HepG2 (cell line): ENCODE measurements around the gene TMIGD2. TPM values are rescaled to one million over a fixed set of nuclear protein-coding genes. Genes with fewer than 3 reads are reported as not detected.

Experiments used
- ATAC-seq: fragments of 200-7000 bp; cut with Tn5 transposase; 3 replicates; pipeline ENCODE4 v1.9.1; 2020; ENCODE audit warnings: mild to moderate bottlenecking, moderate library complexity
- BruUV-seq: library from RNA; stranded (reverse); fragments of 400-500 nt; replicated peaks from 2 replicates; lab custom pipeline; 2021; lab: Mats Ljungman, UMichigan
- CTCF ChIA-PET: fragments of 300-600 bp; formaldehyde crosslinking; extraction: SDS; loops from one replicate; lab custom pipeline; 2021; ENCODE audit warnings: low total read pairs, inconsistent platforms, low intra/inter-chr PET ratio; lab: Yijun Ruan, JAX
- POLR2A ChIA-PET: fragments of 350-600 bp; sonication (Branson Sonifier 250); formaldehyde crosslinking; loops from one replicate; lab custom pipeline; 2020; ENCODE audit warnings: antibody characterized with exemption, inconsistent platforms; lab: Yijun Ruan, JAX
- DNase-seq: peaks from one replicate; pipeline ENCODE4 v3.0.0-alpha.2; 2015; ENCODE audit warnings: low spot score
- FAIRE-seq: peaks from 3 replicates; lab custom pipeline; 2011; peaks lifted over from hg19 to GRCh38; lab: Jason Lieb, UNC
- H2AFZ ChIP-seq: one replicate; pipeline ENCODE4 v1.6.1; 2011; ENCODE audit warnings: low read length, inconsistent platforms
- H3K27ac ChIP-seq: fragments of 300-600 bp; 3 replicates; pipeline ENCODE4 v1.8.0; 2011; ENCODE audit warnings: mixed run types, mild to moderate bottlenecking, mixed read lengths, low read length, inconsistent platforms; ENCODE audit not compliant: insufficient read depth; ENCODE audit errors: extremely low read length
- H3K27me3 ChIP-seq, 2 experiments: fragments of 200-600 bp in 1 of 2; 2 replicates in 1 of 2; 3 replicates in 1 of 2; pipeline versions ENCODE4 v1.6.0 to v1.8.0; 2011; ENCODE audit warnings: low read length in 2 of 2, mild to moderate bottlenecking in 2 of 2, moderate library complexity in 2 of 2, inconsistent platforms in 1 of 2; ENCODE audit not compliant: insufficient read depth in 2 of 2, control insufficient read depth in 1 of 2
- H3K36me3 ChIP-seq, 2 experiments: fragments of 200-600 bp in 1 of 2; replicated peaks in 1 of 2; 2 replicates in 1 of 2; 3 replicates in 1 of 2; pipeline versions ENCODE4 v1.5.1 to v1.8.0; 2011; ENCODE audit warnings: low read length in 2 of 2, inconsistent platforms in 1 of 2; ENCODE audit not compliant: insufficient read depth in 2 of 2, control insufficient read depth in 1 of 2
- H3K4me1 ChIP-seq: 2 replicates; pipeline ENCODE4 v1.5.1; 2012; ENCODE audit warnings: low read length, inconsistent platforms; ENCODE audit not compliant: insufficient read depth
- H3K4me2 ChIP-seq: 2 replicates; pipeline ENCODE4 v1.6.0; 2011; ENCODE audit warnings: low read depth, low read length, inconsistent platforms
- H3K4me3 ChIP-seq, 3 experiments: fragments of 200-600 bp in 1 of 3; sonication (generic), shearing (Covaris generic) in 1 of 3; replicated peaks in 1 of 3; 2 replicates each; pipeline ENCODE4 v1.5.1; 2011 to 2016; ENCODE audit warnings: low read length in 3 of 3, inconsistent platforms in 2 of 3, low read depth in 2 of 3, mild to moderate bottlenecking in 2 of 3, control low read depth in 1 of 3, mixed read lengths in 1 of 3; ENCODE audit not compliant: insufficient read depth in 1 of 3
- H3K79me2 ChIP-seq: one replicate; pipeline ENCODE4 v1.6.1; 2011; ENCODE audit warnings: low read length, inconsistent platforms; ENCODE audit not compliant: insufficient read depth
- H3K9ac ChIP-seq: 2 replicates; pipeline ENCODE4 v1.6.0; 2011; ENCODE audit warnings: mild to moderate bottlenecking, low read depth, low read length, inconsistent platforms; ENCODE audit not compliant: insufficient read depth
- H3K9me3 ChIP-seq: 2 replicates; pipeline ENCODE4 v1.5.1; 2012; ENCODE audit warnings: mild to moderate bottlenecking, low read length
- H4K20me1 ChIP-seq: 2 replicates; pipeline ENCODE4 v1.6.0; 2011; ENCODE audit warnings: inconsistent platforms, mild to moderate bottlenecking, low read length, moderate library complexity; ENCODE audit not compliant: insufficient read depth
- ARID3A ChIP-seq: IDR thresholded peaks from 2 replicates; pipeline ENCODE4 v1.6.1; 2012; ENCODE audit warnings: low read depth, low read length, improper control_type of control experiment
- CBX1 ChIP-seq: IDR thresholded peaks from one replicate; pipeline ENCODE4 v1.6.1; 2016; ENCODE audit warnings: antibody characterized with exemption, low read depth
- CSRNP2 ChIP-seq: sonication (generic); formaldehyde crosslinking; conservative IDR thresholded peaks from 2 replicates; pipeline ENCODE4 v1.8.0; 2022; ENCODE audit warnings: low read depth, missing genetic modification reagents
- FOXJ3 ChIP-seq: sonication (generic); formaldehyde crosslinking; IDR thresholded peaks from 2 replicates; pipeline ENCODE4 v1.4.0; 2020; ENCODE audit warnings: missing genetic modification reagents, mild to moderate bottlenecking, borderline replicate concordance
- HOXA9 ChIP-seq: sonication (generic); formaldehyde crosslinking; IDR thresholded peaks from 2 replicates; pipeline ENCODE4 v1.8.1; 2022; ENCODE audit warnings: missing genetic modification reagents, mild to moderate bottlenecking, moderate library complexity, borderline replicate concordance
- IKZF1 ChIP-seq: fragments of 450-650 bp; IDR thresholded peaks from 2 replicates; pipeline ENCODE4 v1.7.1; 2016
- ISL2 ChIP-seq: sonication (generic); formaldehyde crosslinking; IDR thresholded peaks from 2 replicates; pipeline ENCODE4 v1.5.0; 2020; ENCODE audit warnings: missing genetic modification reagents
- KMT2A ChIP-seq: sonication (generic); formaldehyde crosslinking; IDR thresholded peaks from 2 replicates; pipeline ENCODE4 v1.4.0; 2020; ENCODE audit warnings: missing genetic modification reagents
- MED8 ChIP-seq: sonication (generic); formaldehyde crosslinking; IDR thresholded peaks from 2 replicates; pipeline ENCODE4 v1.8.1; 2023; ENCODE audit warnings: mild to moderate bottlenecking, missing genetic modification reagents; ENCODE audit not compliant: insufficient replicate concordance
- MIXL1 ChIP-seq: IDR thresholded peaks from 2 replicates; pipeline ENCODE4 v1.6.1; 2016
- NFYC ChIP-seq: IDR thresholded peaks from 2 replicates; pipeline ENCODE4 v1.6.1; 2016; ENCODE audit warnings: missing genetic modification reagents, missing compliant biosample characterization
- POLR2A ChIP-seq, 2 experiments: IDR thresholded peaks; 2 replicates each; pipeline ENCODE4 v1.6.1; 2011; ENCODE audit warnings: low read depth in 2 of 2, low read length in 2 of 2, mild to moderate bottlenecking in 1 of 2, moderate library complexity in 1 of 2; ENCODE audit not compliant: insufficient read depth in 1 of 2
- ZFP82 ChIP-seq: sonication (generic); formaldehyde crosslinking; IDR thresholded peaks from 2 replicates; pipeline ENCODE4 v1.5.1; 2020; ENCODE audit warnings: mild to moderate bottlenecking, missing genetic modification reagents, borderline replicate concordance
- ZNF205 ChIP-seq: IDR thresholded peaks from 2 replicates; pipeline ENCODE4 v1.6.1; 2018; ENCODE audit warnings: missing biosample characterization, missing genetic modification reagents
- ZNF230 ChIP-seq: sonication (generic); formaldehyde crosslinking; IDR thresholded peaks from 2 replicates; pipeline ENCODE4 v1.4.0; 2020; ENCODE audit warnings: mild to moderate bottlenecking, missing genetic modification reagents
- ZNF282 ChIP-seq: fragments of 450-650 bp; IDR thresholded peaks from 2 replicates; pipeline ENCODE4 v1.6.1; 2018; ENCODE audit not compliant: partially characterized antibody
- ZNF331 ChIP-seq: sonication (generic); formaldehyde crosslinking; IDR thresholded peaks from 2 replicates; pipeline ENCODE4 v1.4.0; 2020; ENCODE audit warnings: missing genetic modification reagents
- ZNF33A ChIP-seq: sonication (generic); formaldehyde crosslinking; IDR thresholded peaks from 2 replicates; pipeline ENCODE4 v1.5.1; 2020; ENCODE audit warnings: missing genetic modification reagents, mild to moderate bottlenecking, moderate library complexity, borderline replicate concordance
- ZNF503 ChIP-seq: sonication (generic); formaldehyde crosslinking; IDR thresholded peaks from 2 replicates; pipeline ENCODE4 v1.4.0; 2020; ENCODE audit warnings: missing genetic modification reagents
- ZNF589 ChIP-seq: sonication (generic); formaldehyde crosslinking; conservative IDR thresholded peaks from 2 replicates; pipeline ENCODE4 v1.8.0; 2022; ENCODE audit warnings: mild to moderate bottlenecking, moderate library complexity, missing genetic modification reagents
- ZNF747 ChIP-seq: sonication (generic); formaldehyde crosslinking; IDR thresholded peaks from 2 replicates; pipeline ENCODE4 v1.8.1; 2023; ENCODE audit warnings: missing genetic modification reagents, mild to moderate bottlenecking, borderline replicate concordance
- WGBS: methylation state at CpG from one replicate; pipeline ENCODE4 v1.1.6; 2017; ENCODE audit warnings: low lambda C conversion rate; 5-methylcytosine and 5-hydroxymethylcytosine counted together
- in situ Hi-C: cut with HindIII; loops from 2 replicates; pipeline ENCODE4 v1.10.0; 2017; ENCODE audit warnings: low pct_unique_long_range_greater_than_20kb; ENCODE audit not compliant: extremely low pct_ligation_motif_present
- intact Hi-C: fragments of 100-400 bp; cut with micrococcal nuclease; formaldehyde crosslinking; loops from one replicate; pipeline ENCODE4 v1.10.0; 2022; ENCODE audit not compliant: unreplicated experiment
- polyA plus RNA-seq, 8 experiments: library from polyadenylated mRNA; depleted of rRNA in 3 of 8; stranded (reverse) in 7 of 8; unstranded in 1 of 8; fragments of >200 nt; fragmentation: Illumina TruSeq in 4 of 8; extraction: Trizol in 4 of 8; gene quantifications; 2 replicates each; pipeline versions ENCODE4 v1.2.1 to v1.2.3, GENCODE V29; 2011 to 2016; ENCODE audit warnings: low read depth in 4 of 8, missing spikeins in 1 of 8, mixed read lengths in 1 of 8; ENCODE audit not compliant: insufficient read depth in 1 of 8
- total RNA-seq, 5 experiments: library from RNA; depleted of rRNA; stranded (reverse); fragments of >200 nt; fragmentation: Illumina TruSeq; extraction: Trizol; gene quantifications; 2 replicates each; pipeline ENCODE4 v1.2.3, GENCODE V29; 2016; ENCODE audit warnings: low read depth in 1 of 5

The TMIGD2 gene
- total and polyA plus RNA-seq, 2 of the 13 experiments (the other 11 are each of a cell fraction or from before 2014, with no cell fraction given): 0.11 to 1.0 TPM

GRCh38 chr19:4342615-4343369 is 40.6 kb upstream of the TMIGD2 start:
- CTCF ChIA-PET: no interaction called here
- Histone ChIP-seq H3K9ac (peak overlapping the region; percentile 88), H4K20me1 (no peaks in the 10 kb centered on the region), H2AFZ (no peak overlapping the region), H3K36me3 (no peaks in the 10 kb centered on the region), H3K79me2 (peaks cover 3% of the 10 kb centered on the region), H3K4me2 (peak overlapping the region; percentile 99), H3K9me3 (no peaks in the 10 kb centered on the region), H3K4me3 (peak overlapping the region; percentile 69 to 88 (median 88)), H3K27me3 (no peaks in the 10 kb centered on the region; a peak in 1 of 5 replicates), H3K27ac (peak overlapping the region; percentile 98), H3K4me1 (peaks cover 55% of the 10 kb centered on the region)
- FAIRE-seq (peak; percentile 100), DNase-seq (peak; percentile 100), ATAC-seq (peak; percentile 93)
- POLR2A ChIA-PET: interaction anchor here (0.8 to 4.7 kb wide), 38 partner anchors 10 to 284 kb away, joined by 3 to 66 read pairs (median 4); partner anchors contain the start of genes CHAF1A, HDGFL2, LRG1 and PLIN5
- in situ Hi-C loops: no loop called here
- intact Hi-C loops: loop anchor here (1.0 to 5.0 kb wide), 3 partner anchors 32 to 715 kb away; partner anchors contain the start of gene CACTIN
- 0% methylated on average over 14 of the region's 39 CpGs for WGBS
- BruUV-seq: no TSS peak
- peak; percentile 56; the same call in 1 of the 2 replicates for TF ChIP-seq FOXJ3
- TF ChIP-seq MIXL1 (CRISPR knock-in tag): peak; percentile 66; the same call in 1 of the 2 replicates
- TF ChIP-seq POLR2A (IDR thresholded peaks at IDR 0.05; ENCODE audit: insufficient read depth in 1 of 2, low read depth in 2 of 2, low read length in 2 of 2): peak; percentile 63 to 91
- TF ChIP-seq ZNF282: no peak
- no peak for TF ChIP-seq ZNF230 (CRISPR knock-in tag)
- TF ChIP-seq MED8 (CRISPR knock-in tag): peak; percentile 86
- TF ChIP-seq ZFP82 (CRISPR knock-in tag): peak; percentile 50; the same call in 1 of the 2 replicates
- TF ChIP-seq CBX1: no peak
- no peak; the same call in 1 of the 2 replicates for TF ChIP-seq ZNF33A (CRISPR knock-in tag)
- peak; percentile 46; the same call in 1 of the 2 replicates for TF ChIP-seq ZNF205 (CRISPR knock-in tag)
- peak; percentile 98 for TF ChIP-seq NFYC (CRISPR knock-in tag)
- TF ChIP-seq CSRNP2 (CRISPR knock-in tag): no peak
- no peak for TF ChIP-seq KMT2A (CRISPR knock-in tag)
- TF ChIP-seq ZNF589 (CRISPR knock-in tag): no peak
- TF ChIP-seq IKZF1: no peak
- TF ChIP-seq ZNF747 (CRISPR knock-in tag): no peak
- peak; percentile 53; the same call in 1 of the 2 replicates for TF ChIP-seq ZNF503 (CRISPR knock-in tag)
- TF ChIP-seq ZNF331 (CRISPR knock-in tag): peak; percentile 81
- TF ChIP-seq ISL2 (CRISPR knock-in tag): peak; percentile 51; the same call in 1 of the 2 replicates
- no peak for TF ChIP-seq HOXA9 (CRISPR knock-in tag)
- peak; percentile 79; the same call in 1 of the 2 replicates for TF ChIP-seq ARID3A
